GM19455 (cell line): ENCODE data around the gene LARP1B.
A peak's percentile ranks its signal among the peaks of the same experiment; 100 is the strongest.
"Not testable (repeated sequence)": the region's sequence is repeated elsewhere in the genome, so short reads cannot be mapped to it uniquely, and the experiment has no call there.

Experiments
- ATAC-seq: cut with Tn5 transposase; IDR thresholded peaks from one replicate; pipeline ENCODE4 v1.9.1; 2021; ENCODE audit not compliant: unreplicated experiment

Gene LARP1B

DNA sequence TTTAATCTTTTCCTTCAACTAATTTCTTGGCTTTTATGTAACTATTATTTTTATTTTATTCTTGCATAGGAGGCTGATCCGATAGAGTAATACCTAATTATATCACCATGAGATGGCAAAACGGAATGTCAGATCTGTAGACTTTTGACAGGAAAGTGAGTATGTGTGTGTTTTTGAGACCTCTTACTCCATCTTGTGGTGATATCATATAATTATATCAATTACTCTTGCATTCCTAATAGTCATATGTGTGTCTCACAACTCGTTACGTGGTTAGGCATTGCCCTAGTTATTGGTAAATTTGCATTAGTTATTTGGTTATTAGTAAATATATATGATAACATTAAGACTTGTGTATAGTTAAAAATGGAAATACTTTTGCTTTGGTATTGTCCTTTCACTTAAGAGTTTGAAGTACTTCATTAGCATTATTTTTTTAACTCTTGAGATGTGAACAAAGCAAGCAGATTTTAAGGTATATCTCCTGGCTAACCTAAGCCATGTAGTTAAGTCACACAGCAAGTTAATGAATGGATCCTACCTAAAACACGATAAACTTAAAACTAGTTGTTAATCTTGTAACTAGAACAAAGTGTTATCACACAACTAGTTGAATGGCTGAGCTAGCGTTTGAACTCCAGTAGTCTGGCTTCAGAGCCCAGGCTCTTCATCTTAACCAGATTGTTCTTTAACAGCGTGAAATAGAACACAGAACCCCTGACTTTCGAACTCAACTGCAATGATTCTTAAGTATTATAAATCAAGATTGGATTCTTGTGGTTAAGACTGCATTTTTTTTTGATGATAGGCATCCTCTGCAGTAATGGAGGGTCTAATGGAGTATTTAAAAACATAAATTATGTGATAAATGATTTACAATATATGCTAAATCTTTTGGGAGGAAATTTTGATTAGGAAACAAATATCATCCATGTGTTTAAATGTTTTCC lies 159.4 kb downstream of the LARP1B start:
- no peak for ATAC-seq

DNA sequence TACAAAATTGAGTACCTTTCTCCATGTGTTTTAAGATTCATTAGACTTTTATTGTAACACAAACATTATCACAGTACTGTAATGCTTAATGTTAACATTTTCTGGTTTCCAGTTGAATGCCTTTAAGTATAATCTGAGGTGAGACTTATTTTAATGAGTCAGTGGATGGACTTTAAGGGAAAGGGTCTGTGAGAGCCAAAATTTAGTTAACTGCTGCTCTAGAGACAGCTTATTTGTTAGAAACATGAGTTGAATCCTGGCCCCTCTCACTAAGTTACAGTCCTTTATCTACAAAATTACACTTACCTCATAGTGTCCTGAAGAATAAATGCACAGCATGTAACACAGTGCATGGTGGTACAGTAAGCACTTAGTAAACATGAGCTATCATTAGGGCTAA lies 160.5 kb downstream of the LARP1B start:
- ATAC-seq, result no peak

DNA sequence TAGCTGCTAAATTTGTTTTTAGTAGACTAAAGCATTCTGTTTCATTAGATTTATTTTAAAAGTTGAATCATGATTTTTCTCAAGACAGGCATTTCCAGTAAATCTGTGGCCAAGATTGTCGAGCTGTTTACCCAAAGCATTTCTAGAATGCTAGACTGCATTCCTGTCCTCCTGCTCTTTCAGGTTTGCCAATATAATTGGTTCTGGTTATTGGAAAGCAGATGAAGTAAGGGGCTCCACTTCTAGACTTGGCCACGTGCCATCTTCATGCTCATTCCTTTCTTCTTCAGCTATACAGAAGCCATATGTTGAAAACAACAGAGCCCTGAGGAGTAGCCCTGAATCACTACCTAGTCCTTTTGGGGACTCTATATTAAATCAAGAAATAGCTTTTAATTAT lies 164.0 kb downstream of the LARP1B start:
- no peak for ATAC-seq

DNA sequence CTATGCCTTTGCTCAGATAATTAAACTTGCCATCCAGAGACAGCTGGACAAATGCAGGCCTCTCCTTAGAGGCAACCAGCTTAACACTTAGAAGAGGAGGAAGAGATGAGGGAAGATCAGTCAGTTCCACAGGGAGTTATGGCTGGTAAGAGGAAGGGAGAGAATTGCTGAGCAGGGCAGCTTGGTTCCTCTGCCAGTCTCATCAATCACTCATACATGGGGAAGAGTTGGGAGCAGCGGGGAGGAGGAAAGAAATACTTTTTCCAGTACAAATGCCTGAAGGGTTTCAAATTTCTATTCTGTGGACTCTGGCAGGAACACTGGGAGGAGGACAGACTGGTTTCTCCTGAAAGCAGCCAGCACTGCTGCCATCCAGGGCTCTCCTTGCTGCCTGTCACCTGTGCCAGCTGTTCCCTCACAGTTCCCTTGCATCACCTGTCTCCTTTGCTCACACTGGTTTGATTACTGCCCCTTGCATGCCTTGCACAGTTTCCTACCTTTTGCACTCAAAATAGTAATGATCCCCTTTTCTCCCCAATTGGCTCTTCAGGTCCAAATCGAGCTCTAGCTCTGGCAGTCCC lies 167.0 kb downstream of the LARP1B start:
- no peak for ATAC-seq

DNA sequence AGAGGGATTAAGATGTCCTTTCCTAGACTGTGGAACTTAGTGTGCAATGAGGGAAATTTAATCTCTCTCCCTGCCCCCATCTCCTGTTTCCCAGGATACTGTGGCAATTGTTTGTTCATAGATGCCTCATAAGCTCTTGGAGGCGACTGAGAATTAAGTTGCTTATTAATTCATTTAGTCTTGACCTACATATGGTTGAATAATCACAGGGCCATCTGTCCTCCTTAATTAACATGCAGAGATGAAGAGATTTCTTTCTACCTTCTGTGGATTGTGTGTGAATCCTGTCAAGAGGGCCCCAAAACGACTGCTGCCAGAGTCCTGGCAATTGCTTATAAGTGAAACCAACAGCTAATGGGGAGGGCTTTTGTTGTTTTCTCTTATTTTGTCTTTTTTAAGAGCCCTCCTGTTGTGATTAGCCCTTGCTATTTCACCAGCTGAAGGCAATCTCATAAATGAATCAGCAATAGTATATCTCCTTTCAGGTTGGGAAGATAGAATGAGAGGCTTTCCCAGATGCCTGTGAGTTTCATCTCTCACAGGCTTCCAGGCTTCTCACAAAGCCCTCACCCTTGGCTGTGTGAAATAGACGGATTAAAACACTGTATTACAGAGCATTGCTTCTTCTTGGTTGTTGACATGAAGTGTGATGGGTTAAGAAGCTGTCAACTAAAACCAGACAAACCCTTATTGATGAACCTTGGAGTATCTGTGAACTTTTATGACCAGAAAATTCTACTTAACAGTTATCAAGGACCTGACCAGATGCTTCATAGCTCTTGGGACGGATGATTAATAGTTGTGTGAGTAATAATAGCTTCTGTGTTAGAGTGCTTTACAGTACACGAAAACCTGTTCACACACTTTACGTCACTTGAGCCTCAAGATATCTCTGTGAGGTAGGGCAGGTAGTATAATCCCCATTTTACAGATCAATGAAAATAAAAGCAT lies 168.0 kb downstream of the LARP1B start:
- no peak for ATAC-seq

DNA sequence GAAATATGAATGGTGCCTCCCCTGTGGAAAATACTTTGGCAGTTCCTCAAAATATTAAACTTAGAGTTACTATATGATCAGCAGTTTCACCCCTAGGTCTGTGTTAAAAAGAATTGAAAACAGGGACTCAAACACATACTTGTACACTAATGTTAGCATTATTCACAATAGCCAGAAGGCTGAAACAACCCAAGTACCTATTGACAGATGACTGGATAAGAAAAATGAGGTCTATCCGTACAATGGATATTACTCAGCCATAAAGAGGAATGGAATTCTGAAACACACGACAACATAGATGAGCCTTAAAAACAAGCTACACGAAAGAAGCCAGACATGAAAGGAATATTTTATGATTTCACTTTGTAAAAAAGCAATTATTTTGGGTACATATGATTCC lies 171.6 kb downstream of the LARP1B start:
- no peak for ATAC-seq

DNA sequence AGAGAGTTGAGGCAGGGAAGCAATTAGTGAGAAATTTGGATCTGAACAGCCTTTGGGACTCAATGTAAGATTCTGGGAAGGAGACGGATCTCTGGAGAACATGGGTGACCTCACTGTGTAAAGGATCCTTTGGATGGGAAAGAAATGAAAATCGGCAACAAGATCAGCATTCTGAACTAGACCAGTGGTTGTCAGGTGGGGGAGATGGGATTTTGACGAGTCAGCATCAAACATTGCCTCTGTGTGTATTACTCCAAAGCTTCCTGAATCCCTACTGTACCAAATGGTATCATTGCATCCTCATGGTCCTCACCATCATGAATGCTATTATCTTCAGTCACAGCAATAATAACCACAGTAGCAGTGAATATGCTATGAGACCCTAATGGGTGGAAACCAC lies 173.7 kb downstream of the LARP1B start:
- ATAC-seq, result no peak

DNA sequence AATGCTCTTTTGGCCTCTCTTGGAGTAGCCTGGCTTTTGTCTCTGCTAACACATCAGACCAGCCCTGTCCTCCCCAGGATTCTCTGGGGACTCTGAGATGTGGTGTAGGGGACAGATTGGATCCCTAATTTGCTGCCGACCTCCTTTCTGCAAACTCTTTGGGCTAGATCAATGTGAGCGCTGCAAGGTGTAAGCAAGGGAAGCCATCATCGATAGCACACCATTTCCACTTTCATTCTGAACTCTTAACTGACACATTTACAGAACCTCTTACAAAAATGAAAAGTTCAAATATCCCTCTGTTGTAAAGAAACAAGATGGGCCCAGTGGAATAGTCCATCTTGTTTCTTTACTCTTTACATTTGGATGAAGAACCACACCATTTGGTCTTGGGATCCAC lies 179.9 kb downstream of the LARP1B start:
- peak; percentile 51 for ATAC-seq

DNA sequence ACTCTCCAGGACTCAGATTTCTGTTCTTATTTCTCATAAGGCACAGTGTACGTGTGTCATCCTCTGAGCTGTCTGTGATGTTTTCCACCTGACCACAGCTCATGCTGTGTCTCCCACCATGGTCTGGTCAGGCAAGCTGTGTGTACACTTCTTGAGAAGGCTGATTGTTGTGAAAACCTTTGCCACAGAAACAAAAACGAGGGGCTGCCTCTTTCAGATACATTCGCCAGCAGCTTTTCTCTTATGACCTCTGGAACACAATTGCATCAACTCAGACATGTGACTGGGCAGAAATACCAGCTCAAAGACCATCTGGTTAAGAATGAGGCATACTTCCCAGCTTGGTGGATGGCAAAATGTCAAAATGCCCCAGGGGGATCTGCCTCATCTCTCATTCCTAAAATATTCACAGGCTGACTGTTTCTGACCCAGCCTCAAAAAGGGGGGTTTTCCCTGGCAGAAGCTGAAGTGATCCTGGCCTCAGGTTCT lies 180.4 kb downstream of the LARP1B start:
- peak; percentile 47 for ATAC-seq

DNA sequence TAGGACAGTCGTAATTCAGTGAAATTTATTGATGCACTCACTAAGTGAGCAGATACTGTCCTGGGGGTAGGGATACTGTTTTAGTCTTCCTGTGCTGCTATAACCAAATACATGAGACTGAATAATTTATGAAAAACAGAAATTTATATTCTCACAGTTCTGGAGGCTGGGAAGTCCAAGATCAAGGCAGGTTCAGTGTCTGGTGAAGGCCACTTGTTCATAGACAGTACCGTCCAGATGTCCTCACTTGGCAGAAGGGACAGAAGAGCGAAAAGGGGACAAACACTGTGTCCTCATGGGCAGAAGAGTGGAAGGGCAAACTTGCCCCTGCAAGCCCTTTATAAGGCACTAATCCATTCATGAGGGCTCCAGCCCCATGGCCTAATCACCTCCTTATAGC lies 180.9 kb downstream of the LARP1B start:
- no peak for ATAC-seq

DNA sequence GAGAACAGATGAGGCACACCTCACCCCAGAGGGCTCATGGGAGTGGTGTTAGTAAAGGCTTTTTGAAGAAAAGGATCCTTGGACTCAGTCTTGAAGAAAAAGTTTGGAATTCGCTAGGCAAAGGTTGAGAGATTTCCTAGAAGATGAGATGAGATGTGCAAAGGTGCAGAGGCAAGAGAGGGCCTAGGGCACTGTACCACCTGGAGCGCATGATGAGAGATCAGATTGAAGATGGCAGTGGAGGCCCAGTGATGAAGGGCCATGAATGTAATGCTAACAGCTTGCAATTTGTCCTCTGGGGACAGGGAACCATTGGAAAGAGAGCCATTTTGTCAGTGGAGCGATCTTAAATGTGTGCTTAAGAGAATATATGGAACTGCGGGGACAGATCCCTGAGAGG lies 181.5 kb downstream of the LARP1B start:
- no peak for ATAC-seq

DNA sequence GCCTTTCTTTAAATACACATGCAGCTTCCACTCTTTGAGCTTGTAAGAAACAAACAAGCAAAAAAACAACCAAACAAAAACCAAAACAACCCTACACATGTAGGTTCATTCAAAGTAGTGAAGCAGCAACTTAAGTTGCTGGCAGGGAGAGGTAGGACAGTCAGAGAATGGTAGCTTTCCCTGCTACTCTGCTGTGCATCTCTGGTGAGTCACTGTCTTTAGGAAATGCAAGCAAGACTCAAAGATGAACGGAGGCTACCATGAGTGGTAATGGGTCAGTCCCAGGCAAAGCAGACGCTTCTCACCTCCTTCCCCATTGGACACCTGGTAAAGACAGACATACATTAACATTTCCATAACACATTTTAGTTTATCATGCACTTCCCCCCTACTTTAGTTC lies 183.3 kb downstream of the LARP1B start:
- ATAC-seq, result no peak

DNA sequence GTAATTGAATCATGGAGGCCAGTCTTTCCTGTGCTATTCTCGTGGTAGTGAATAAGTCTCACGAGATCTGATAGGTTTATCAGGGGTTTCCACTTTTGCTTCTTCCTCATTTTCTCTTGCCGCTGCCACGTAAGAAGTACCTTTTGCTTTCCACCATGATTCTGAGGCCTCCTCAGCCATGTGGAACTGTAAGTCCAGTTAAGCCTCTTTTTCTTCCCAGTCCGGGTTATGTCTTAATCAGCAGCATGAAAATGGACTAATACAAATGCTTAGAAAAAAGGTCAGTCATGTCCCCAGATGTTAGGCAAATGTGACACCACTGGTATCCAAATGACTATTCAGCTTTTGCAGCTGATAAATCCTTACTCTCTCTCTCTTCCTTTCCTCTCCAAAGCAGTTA lies 184.3 kb downstream of the LARP1B start:
- ATAC-seq, result not testable (repeated sequence)

DNA sequence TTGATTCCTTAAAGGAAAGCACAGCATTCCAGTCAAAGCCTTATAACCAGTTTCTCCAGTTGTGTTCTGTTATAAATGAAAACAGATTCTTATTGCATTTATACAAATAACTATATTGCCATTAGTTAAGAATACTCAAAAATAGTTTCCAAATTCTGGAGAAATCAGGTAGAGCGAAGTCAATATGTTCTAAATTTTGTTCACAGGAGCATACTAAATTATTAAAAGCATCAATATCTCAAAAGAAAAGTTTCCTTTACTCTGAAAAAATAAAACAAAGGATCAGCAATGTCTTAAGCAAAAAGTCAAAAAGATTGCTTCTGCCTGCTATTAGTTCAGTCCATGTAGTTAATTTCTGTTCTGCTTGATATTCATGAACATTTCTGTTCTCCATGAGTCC lies 186.8 kb downstream of the LARP1B start:
- ATAC-seq, result no peak

DNA sequence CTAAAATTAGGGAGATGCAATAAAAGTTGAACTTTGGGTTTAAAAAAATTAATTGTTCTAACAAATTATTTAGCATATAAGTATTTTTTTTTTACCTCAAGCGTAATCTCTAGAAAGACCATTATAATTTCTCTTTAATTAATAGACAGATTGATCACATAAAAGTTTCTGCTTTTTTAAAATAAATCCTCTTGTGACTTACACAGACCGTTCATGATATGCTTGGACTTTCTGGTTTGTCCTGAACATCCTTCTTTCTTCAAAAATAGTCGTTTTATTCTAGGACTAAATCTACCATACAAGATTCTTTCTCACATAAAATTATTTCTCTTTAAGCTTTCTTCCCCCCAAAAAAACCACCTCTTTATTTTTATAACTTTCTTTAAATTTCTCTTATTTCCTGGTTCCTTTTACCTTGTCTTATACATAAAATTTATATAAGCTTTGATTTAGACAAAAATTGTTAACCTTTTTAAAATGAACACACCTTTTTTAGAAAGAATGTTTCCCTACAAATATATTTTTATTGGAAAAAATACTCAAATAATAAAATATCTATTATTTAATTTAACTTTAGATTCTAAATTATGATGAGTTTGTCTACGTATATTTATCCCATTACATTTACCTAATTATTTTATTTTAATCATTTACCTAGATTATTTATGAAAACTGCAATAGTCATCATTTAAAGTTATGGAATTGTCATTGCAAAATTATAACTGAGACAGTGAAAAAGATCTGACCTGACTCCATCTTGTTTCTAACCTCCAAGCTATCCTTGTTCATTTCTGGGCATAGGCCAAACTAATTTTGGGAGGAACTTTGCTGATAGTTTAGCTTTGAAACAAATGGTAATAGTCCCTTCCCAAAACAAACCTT lies 188.9 kb downstream of the LARP1B start:
- no peak for ATAC-seq

DNA sequence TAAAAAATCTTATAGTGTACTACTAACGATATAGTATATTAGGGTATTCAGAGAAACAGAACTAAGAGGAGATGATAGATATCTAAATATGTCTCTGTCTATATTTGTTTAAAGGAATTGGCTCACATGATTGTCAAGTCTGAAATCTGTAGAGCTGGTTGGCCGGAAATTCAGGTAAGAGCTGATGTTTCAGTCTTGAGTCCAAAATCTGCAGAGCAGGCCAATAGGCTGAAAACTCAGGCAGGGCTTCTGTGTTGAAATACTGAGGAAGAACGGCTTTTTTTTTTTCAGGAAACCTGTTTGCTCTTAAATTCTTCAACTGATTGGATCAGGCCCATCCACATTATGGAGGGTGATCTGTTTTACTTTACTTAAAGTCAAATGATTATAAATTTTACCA lies 194.8 kb downstream of the LARP1B start:
- ATAC-seq, result no peak

DNA sequence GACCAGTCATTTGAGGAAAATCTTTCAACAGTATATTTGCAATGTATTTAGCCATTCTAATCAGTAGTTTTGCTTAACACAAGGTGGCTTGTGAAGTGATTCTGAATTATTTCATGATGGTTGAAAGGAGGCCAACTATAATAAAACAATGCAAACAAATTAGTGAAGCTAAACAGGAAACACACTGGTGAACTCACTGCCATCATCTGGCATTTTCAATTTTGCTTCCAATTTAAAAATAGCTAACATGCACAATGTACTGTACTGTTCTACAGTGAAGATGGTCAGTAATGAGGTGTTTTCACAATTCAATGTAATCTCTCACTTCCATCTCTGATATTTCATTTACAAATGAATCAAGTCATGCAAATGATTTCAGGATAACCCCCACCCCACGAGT lies 195.4 kb downstream of the LARP1B start:
- ATAC-seq, result no peak

DNA sequence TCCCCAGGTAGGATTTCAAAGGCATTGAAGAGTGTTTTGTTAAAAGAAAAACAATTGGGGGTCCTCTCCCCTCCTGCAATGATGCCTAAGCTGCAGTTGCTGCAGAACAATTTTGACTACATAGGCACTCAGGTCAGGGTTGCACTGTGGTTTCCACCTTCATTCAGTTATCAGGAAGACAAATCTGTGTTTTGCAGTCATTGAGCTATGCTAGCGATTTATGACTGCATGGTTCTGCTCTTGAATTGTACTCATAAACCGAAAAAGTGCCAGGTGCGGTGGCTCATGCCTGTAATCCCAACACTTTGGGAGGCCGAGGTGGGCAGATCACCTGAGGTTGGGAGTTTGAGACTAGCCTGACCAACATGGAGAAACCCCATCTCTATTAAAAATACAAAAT lies 197.1 kb downstream of the LARP1B start:
- ATAC-seq, result not testable (repeated sequence)

DNA sequence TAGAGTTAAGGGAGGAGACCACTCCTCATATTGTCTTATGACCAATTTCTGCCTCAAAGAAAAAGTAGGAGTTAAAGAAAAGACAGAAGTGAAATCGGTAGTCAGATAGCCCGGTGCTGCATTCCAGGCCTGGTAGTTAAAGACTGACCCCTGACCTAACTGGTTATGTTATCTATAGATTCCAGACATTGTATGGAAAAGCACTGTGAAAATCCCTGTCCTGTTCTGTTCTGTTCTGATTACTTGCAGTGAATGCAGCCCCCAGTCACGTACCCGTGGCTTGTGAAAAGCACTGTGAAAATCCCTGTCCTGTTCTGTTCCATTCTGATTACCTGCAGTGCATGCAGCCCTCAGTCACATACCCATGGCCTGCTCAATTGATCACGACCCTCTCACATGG lies 198.8 kb downstream of the LARP1B start:
- ATAC-seq, result not testable (repeated sequence)
